ENCODE results near the gene SLC2A8.

GRCh38 chr9:127362829-127363228 lies 34.1 kb upstream of the SLC2A8 start:
- TF ChIP-seq CTCF (IDR thresholded peaks at IDR 0.05) (no peak), POLR2A (IDR thresholded peaks at IDR 0.05) (no peak)

All from adrenal gland (tissue), 5 donors.